HG03558 (cell line): Measurements from ENCODE around the gene REV3L.

Experiments used
- ATAC-seq: cut with Tn5 transposase; IDR thresholded peaks from one replicate; pipeline ENCODE4 v1.9.1; 2021; ENCODE audit warnings: moderate number of reproducible peaks; ENCODE audit not compliant: unreplicated experiment; ENCODE audit errors: extremely low read depth

The REV3L gene

DNA sequence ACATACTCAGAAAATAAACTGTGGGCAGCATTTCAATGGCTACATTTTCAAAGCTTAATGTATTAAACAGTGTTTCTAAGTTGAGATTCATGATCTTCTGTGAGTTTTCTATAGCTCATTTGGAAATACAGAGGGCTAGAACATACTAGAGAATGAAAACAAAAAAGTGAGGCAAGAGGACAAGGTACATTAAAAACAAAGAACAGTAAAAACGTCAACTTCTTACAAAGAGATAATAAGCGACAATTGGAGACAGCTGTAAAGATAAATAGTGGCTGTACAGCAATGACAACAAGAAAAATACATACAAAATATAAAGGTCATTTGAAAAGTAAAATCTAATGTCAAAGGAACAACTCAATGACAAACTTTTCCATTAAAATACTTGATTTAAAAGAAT, 94.3 kb downstream of the REV3L start:
- ATAC-seq: no peak

DNA sequence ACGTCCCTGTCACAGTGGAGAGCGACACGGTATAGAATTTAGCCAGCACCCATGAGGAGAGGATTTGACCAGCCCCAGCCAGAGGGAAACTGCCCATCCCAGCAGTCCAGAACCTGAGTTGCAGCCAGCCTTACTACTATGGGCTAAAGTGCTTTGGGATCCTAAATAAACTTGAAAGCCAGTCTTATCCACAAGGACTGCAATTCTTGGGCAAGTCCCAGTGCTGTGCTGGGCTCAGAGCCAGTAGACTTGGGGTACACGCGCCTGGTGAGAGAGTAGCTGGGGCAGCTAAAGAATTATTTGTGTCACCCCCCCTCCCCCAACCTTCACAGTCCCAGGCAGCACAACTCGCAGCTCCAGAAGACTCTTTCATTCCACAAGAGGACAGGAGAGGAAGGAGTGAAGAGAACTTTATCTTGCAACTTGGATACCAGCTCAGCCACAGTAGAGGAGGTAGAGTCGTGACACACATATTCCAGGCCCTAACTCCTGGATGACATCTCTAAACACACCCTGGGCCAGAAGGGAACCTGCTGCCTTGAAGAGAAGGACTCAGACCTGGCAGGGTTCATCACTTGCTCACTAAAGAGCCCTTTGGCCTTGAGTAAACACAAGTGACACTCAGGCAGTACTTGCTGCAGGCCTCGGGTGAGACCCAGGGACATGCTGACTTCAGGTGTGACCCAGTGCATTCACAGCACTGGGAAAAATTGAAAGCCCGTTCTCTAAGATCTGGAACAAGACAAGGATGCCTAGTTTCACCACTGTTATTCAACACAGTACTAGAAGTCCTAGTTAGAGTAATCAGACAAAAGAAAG, 100.3 kb downstream of the REV3L start:
- ATAC-seq: no peak

DNA sequence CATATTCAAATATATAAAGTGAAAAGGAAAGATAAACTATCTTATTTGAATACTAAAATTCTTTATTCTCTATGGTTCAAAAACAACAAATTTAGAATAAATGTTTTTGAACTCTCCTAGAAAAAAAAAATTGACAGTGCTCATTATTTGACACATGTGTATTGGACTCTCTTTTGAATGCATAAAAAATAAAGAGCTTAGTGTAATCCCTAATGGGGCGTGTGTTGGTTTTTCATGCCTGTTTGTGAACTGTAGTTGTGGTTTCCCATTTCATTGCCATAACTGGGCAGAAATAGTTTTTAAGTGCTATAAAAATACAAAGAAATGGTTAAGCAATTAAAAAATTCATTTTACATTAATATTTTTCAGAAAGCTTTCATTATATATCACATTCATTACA, 101.3 kb downstream of the REV3L start:
- ATAC-seq: no peak

DNA sequence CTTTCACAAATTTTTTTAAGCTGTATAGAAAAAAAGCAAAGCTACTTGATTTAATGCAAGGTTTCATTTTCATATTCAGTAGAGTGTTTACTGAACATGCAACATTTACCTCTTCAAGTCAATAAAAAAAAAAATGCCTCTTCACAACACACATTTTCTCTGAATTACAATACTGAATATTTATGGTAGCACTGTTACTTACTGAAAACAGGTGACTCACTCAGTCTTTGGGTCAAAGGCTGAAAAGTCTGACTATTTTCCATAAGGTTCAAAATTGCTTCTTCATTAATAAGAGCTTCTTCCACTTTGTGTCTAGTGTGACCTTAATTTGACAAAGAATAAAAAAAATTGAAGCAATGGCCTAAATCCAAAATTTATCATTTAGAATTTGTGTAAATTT, 101.9 kb downstream of the REV3L start:
- ATAC-seq: no peak

DNA sequence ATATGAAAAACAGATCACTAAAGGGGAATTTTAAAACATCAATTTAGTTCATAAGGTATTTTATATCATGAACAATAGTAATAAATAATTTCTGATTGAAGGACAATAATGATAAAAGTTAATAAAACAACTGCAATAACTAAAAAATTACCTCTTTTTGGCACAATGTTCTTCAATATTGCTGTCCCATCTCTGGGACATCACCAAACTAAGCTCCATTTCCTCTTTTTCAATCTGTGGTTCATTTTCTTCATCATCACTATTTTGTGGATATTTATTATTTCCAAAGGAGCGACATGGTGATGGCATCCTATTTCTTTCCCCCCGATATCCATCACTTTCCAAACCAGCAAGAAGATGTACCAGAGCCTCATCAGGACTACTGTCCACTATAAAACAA, 103.2 kb downstream of the REV3L start:
- no peak for ATAC-seq

DNA sequence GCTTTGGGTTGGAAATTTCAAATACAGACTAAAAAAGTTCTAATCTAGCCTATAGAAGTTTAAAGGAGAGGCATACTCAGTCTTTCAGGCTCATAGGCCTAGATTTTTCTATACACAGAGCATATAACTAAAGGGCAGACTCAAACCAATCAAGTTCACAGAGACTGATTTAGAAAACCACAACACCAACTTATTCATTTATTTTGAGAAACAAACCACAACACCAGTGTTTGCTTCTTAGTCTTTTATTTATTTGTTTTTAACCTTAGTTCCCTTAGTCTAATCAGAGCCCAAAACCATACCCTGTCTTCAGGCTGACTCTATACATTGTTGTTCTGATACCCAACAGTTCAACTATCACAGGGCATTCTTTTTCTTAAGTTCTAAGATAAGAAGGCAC, 103.7 kb downstream of the REV3L start:
- no peak for ATAC-seq

DNA sequence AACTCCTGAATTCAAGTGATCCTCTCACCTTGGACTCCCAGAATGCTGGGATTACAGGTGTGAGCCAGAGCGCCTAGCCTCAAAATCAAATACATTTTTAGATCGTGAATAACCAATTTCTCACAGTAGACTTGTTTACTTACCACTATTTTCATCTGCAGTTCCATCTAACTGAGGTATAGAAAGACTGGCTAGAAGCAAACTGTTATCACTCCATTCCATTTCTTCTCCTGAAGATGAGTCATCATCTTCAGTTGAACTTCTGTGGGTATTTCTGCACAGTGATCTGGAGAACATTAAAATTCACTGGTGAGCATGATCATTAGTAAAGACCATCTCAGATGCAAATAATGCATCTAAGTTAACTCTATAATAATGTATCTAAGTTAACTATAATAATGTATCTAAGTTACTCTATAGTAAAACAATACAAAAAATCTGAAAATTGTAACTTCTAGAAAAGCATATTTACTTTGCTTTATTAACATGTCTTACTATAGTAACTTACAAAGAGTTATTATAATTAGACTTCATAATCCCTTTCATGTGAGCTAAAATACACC, 105.4 kb downstream of the REV3L start:
- no peak for ATAC-seq

DNA sequence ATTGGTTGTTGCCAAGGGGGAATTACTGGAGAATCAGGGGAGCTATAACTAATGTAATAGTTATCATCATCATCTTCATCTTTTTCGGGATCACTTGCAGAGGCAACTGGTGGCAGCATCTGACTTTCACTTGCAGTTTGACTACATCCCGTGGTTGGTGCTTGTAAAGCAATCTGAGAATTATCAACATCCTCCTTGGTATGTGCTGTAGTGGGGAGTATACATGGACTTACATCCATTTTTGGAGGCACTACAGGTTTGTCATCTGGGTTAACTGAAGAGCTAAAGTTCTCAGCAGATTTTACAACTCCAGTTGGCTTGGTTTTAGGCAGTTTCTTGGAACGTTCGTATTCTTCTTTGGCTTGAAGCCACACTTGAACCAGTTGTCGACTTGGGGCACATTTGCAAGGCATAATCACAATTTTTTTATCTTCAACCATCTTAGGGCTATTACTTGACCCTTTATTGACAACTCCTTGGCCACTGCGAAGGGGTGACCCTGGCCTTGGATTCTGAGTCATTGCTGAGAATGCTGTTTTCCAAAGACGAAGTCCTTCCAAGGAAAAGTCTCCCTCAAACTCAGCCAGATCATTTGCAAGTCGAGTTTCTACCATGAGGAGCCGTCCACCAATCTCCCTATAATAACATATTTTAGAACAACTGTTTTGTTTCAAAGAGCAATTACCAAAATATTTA, 115.5 kb downstream of the REV3L start:
- ATAC-seq: no peak

DNA sequence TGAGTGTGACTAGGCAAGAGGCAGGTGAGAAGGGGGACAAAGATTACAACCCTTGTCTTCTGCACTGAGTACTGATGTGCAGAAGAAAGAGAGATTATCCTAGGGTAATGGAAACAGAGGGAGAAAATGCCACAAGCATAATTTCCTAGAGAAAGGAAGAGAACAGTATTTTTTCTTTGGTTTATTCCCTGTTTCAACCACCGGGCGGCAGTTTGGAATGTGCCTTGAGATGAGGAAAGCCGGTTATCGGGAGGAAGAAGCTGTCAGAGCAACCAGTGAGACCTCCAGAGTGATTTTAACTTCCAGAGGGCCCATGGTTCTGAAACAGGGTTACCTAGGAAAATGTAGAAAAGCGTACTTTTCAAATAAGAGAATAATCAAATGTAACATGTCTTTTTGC, 121.4 kb downstream of the REV3L start:
- no peak for ATAC-seq

DNA sequence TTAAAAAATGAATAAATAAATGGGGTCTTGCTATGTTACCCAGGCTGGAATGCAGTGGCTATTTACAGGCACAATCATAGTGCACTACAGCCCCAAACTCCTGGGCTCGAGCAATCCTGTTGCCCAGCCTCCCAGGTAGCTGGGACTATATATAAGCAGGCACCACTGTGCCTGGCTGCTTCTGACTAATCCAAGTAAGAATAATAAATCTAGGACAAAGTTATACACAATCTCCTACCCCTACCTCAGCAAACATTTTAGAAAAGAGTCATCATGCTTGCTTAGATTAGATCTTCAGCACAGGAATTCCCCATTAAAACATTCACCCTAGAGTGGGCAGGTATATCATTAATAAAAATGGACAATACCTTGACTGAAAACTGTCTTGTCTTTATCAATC, 124.6 kb downstream of the REV3L start:
- ATAC-seq: no peak

DNA sequence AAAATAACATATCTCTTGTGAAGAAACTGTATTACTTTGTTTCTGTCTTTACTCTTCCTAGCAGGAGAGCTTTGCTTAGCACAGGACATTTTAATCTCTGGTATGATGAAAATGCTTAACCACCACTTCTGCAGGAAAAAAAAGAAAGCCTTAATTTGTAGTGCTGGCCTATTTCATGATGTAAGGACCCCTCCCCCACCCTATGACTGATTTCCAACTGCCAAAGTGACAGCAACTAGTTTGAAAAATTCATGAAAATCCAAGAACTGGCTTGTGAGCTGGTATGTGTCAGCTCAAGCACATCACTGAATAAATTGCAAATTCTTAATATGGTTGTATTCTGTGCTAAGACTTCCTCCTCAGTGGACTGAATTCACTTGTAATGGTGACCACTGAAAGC, 125.3 kb downstream of the REV3L start:
- no peak for ATAC-seq

DNA sequence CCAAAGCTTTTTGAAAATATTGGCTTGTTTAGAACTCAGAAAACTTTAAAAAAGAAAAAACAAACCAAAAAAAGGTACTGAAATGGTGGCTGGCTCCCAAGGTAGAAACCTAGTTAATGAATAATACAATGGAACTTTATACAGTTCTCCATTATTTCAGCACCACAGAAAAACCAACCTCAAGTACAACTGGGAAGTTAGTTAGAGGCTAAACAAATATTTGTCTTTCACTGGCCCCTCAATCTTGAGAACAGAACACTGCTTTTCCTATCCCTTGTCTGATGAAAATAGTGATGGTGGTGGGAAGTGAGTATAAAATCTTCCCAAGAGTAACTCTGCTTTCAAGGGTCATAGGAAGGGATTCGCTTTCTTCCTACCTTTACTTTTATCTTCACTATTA, 126.5 kb downstream of the REV3L start:
- no peak for ATAC-seq

DNA sequence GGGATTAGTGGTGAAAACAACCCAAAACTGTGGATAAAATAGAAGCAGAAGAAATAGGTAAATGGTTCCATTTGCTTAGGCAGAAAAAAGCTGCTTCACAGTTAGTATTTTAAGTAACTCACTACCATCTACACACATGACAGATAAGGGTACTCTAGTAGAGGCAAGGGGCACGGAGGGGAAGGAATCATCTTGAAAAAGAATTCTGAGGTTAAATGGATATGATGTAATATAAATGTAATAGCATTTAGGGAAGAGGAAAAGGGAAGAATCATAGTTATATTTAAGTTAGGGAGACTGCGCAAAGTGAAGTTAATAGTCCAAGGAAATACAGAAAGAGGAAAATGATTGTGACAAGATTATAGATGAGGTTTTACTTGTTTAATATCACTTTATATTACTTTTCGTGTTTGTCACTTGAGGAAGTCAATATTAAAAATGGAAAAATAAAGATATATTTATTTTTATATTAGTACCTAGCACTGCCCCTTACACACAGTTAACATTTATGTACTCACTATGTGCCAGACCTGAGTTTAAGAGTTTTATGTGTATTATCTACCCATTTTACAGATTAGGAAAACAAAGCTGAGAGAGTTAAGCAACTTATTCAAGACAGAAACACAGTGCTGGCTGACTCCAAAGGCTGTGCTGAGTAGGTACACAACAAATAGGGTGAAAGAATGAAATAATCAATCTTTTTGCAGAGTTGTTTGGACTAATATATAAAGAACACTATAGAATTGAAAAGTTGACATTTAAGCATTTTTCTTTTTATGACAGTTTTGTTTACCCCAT, 128.1 kb downstream of the REV3L start:
- ATAC-seq: no peak

DNA sequence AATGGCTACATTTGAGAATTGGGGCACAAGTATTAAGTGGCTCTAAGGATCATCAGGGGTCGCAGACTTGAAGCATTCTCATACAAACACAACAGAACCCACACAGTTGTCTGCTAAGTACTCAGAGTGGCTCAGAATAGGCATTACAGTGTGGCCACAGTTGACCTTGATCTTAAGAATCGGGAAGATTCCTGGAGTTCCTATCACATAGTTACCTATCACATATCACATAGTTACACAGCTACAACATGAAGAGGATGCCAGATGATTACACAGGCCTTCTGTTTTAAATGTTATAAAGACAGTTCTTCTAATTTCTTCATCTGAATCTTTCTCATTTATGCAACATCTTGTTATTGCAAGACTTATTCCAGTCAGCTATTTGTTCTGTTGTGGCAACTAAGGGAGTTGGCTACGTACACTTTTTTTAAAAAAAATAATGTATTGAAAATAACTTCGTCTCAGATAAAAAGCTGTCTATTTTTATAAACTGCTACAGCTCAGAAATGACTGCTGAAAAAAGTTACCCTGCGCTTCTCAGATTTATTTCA, 129.0 kb downstream of the REV3L start:
- ATAC-seq: no peak

DNA sequence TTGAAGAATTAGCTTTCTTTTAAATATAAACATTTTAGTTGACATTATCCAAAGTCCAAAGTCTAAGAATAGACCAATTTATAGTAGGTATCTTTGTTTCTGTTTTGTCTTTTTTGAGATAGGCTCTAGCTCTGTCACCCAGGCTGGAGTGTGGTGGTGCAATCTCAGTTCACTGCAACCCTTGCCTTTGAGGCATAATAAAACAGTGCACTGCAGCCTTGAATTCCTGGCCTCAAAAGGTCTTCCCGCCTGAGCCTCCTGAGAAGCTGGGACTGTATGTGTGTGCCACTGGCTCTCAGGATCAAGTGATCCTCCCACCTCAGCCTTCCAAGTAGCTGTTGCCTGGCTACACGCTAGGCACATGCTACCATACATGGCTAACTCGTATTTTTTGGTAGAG, 135.4 kb downstream of the REV3L start:
- no peak for ATAC-seq

DNA sequence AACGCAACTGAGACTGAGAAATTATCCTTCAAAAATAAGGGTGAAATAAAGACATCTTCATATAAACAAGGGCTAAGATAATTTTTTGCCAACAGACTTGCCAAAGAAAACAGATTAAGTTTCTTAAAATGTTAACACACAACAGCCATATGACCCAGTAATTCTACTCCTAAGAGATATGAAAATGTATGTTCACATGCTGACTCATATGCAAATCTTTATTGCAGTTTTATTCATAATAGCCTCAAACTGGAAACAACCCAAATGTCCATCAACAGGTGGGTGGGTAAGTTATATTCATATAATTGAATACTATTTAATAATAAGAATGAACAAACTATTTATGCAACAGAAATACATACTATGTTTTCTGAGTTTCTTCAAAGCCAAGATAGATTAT, 140.1 kb downstream of the REV3L start:
- no peak for ATAC-seq

DNA sequence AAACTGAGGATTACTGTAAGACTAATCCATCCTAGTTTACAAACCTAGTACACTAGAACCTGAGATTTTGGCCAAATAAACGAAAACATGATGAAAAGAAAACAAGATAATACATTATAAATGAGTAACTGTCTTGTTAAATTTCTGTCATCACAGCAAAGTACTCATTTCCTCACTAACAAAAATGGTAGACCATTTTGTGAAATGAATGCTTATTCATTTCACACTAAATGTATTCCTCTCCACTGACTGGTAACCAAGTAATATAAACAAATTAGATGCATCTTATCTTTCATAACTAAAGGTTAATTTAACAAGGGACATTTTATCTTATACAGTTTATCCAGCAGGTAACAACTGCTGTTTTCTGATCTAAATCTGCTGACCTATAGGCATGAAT, 143.7 kb downstream of the REV3L start:
- peak; percentile 10 for ATAC-seq

DNA sequence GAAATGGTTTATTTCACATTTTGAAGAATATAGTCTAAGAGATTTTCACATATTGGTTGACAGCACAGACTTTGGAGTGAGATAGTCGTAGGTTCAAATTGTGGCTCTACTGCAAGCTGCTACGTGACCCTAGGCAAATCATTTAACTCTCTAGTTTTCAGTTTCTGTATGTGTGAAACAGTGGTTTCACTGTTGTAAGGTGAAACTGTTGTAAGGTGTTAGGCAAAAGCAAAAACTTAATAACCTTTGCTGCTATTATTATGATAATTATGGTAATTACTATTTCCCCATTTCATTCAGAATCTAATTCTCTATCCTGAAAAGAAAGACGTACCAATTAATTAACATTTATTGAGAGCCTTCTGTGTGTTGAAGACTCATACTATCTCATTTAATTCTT, 144.2 kb downstream of the REV3L start:
- ATAC-seq: peak; percentile 99

DNA sequence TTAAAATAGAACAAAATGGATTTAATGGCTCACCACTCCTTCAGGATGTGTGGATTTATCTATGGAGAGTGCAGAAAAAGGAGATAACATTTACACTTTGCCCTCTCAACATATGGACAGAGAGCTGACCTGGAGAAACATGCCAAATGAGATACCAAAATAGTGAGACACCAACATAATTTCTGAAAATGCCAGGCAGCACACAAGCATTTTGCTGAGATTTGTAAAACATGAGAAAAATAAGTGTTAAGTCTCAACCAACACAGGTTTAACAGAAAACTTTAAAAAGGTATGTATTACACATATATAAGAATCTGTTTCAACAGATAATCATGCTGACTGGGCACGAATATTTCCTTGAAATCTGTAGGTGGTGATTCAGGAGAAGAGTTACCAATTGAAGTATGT, 145.2 kb downstream of the REV3L start:
- no peak for ATAC-seq

DNA sequence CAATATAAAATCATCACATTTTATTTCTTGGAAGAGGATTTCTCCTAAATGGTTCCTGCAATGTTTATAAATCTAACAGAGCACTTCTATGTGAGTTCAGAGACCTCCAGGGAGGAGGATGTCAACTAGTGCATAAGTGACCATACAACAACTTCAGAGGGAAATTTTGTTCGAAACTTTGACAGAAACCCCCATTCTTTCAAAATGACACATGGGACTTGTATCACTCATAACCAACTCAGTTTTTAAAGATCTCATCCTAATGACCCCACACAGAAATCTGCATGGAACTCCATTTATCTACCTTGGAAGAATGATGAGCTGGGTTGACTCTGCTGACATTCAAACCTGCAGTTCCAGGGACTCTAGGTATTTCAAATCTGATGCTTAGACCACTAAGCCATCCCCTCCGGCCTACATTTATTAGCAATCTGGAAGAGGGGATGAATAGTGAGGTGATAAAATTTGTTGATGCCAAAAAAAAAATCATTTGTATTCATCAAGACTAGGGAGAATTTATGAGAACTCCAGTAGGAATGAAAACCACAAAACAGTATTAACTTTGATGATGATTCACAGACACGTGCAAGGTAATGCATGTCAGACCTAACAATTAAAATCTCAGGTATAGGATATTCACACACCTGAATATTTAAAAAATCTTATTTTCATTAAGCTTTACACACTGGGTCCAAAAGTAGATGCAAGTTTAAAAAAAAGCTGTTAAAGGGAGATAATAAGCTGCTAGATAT, 153.0 kb downstream of the REV3L start:
- no peak for ATAC-seq
